Islet precursor cell (in vitro differentiated cells): ENCODE data around the gene SGCE.

ENCODE experiments used
- DNase-seq: peaks from one replicate; pipeline ENCODE4 v3.0.0-alpha.2; 2018

SGCE gene

DNA sequence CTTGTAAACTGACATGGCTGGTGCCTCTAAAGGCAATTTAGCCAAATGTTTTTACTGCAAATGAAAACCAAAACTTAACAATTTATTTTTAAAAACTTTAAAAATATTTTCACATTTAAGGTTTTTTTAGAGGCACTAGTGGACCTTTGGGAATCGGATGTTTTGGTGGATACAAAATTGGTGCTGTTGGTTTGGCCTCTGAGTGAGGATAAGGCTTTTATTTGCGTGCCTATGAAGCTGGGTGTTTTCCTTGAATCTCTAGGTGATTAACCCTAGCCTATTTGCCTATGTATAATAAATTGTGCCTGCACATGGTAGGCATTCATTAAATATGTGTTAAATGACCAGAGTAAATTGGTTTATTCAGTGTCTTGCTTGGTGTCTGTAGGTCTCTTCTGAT is 2.9 kb upstream of the SGCE start:
- DNase-seq, result no peak

DNA sequence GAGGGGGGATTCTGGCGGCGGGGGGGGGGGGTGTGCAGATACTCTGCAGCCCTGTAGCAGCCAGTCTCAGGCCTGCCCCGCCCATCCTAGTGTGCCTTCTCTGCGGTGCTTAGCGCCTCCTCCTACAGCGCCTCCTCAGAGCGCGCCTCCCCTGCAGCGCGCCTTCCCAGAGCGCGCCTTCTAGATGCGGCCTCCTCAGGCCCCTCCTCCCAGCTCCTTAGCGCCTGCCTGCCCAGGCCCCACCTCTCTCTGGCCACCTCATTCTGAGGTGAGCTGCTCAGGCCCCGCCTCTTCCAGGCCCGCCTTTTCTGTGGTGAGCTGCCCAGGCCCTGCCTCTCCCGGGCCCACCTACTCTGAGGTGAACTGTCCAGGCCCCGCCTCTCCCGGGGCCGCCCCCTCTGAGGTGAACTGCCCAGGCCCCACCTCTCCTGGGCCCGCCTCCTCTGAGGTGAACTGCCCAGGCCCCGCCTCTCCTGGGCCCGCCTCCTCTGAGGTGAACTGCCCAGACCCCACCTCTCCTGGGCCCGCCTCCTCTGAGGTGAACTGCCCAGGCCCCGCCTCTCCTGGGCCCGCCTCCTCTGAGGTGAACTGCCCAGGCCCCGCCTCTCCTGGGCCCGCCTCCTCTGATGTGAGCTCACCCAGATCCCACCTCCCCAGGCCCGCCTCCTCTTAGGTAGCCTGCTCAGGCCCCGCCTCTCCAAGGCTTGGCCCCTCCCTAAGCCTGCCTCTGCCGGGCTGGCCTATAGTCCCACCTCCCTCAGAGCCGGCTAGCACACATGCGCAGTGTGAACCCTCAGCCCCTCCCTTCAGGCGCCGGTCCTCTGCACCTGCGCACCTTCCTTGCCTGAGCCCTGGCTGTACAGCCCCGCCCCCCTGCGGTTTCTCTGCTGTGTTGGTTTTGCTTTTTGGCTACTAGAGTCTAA is 2.1 kb upstream of the SGCE start:
- DNase-seq, result peak; percentile 99

DNA sequence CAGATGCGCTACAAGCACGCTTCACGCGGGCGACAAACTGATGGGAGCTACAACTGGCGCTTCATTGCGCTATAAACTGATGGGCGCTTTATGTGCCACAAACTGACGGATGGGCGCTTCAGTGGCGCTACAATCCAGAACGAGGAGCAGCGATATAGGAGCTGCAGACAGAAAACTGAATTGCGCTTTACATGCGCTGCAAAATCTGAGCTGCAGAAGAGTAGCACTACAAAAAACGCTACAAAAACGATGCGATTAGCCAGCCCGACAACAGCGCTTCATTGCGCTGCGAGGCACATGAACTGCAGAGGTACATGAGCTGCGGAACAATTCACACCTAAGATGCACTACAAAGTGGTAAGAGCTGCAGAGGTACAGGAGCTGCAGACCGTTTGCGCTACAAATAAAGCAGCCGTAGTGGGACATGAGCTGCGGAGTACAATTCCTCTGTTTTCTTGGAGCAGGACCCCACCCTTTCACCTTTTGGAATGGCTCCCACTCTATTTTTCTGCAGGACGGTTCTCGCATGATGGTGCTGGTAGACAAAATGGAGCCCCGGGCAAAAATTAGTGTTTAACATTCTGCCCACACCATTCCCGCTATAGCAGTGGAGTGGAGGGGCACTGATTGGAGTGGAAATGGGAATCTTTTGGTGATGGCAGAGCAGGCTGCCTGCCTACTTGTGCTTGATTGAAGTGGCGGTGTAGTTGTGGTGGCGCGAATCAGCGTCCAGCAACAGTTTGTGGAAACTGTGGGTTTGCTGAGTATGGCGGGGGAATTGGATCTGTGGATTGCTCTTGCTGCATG is 1.2 kb upstream of the SGCE start:
- DNase-seq, result peak; percentile 56

DNA sequence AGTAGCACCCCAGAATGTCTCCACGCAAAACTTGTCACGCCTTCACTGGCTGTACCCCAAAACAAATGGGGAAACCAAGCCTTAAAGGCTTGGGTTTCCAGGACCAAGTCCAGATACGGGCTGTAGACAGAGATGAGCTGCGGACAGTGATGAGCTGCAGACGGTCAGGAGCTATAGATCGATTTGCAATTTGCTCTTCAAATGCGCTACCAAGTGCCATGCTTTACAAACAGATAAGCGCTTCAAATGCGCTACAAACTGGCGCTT is 658 bp upstream of the SGCE start:
- DNase-seq, result no peak

DNA sequence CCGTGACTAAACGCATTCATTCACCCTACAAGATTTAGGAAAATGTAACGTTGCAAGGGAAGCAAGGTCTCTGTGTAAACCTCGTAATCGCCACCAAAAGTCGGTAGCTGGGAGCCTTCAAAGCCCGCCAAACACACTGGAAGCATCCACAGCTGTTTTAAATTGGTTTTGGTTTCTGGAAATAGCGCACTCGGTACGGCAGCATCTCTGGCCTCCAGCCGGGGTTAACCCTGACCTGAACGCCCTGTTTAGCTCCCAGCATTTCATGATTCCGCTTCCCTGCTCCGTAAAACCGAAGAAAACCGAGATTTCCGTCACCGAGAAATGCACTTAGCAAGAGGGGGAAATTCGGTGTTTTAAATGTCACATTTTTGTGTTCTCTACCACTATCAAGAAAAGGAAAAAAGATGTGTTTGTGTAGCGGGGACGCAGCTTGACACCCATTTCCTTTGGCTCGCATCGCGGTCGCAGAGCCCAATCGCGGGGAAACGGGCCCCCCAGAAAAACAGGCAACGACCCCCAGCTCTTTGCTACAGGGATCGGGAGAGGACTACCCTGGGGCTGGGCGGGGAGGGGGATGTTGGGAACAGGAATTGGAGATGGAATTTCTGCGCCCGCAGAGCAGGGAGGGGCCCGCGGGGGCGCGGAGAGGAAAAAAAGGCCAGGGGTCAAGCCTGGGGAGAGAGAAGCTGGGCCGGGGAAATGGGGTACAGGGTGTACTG is 646 bp downstream of the SGCE start:
- peak; percentile 61 for DNase-seq

DNA sequence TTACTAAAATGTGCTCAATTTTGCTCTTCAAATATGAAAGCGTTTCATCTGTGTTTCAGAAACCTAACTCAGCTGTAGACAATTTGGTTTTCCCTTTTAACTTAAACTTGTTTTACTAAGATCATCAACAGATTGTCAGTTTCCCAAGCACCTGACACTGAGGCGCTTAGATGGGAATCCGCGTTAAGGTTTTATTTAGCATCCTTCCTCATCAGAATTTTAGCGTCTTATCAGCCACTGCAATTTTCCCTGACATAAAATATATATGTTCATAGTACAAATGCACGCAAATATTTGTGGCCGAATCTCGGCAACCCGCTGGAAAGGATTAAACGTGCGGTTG is 1.2 kb downstream of the SGCE start:
- DNase-seq, result no peak

DNA sequence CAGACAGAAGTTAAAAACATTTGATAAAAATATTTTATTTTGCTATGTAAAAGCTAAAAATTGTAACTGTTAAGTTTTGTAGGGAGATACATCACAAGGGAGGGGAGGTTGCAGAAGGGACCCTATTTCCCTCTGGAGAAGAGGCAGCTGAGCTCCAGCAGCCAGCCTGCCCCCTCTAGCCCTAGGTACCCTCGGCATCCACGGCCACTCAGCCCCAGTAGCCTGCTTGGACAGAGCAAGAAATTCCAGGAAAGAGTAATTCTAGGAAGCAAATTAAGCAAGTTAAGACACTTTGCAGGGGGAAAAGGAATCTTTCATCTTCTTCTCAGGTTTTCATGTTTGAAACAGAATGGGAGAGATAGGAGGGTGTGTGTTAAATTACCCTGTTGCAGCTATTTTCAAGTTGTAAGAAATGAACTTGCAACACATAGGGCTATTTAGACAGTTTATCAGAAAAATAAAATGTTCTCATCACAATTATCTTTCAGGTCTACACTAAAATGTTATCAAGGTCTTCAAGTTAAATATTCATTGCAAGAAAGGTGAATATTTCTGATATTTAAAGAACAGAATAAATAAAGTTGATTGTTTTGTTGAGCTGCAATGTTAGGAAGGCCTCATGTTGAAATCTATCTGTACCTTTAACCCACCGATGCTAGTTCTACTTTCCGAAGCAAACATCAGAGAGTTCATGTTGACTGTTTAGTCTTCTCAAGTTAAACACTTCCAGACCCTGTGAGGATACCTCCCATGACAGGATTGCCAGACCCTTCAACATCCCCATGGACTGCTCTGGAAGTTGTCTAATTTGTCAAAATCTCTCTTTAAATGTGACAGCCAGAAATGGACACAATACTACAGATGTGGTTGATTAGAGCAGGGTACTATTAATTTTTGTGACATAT is 5.5 kb downstream of the SGCE start:
- no peak for DNase-seq

DNA sequence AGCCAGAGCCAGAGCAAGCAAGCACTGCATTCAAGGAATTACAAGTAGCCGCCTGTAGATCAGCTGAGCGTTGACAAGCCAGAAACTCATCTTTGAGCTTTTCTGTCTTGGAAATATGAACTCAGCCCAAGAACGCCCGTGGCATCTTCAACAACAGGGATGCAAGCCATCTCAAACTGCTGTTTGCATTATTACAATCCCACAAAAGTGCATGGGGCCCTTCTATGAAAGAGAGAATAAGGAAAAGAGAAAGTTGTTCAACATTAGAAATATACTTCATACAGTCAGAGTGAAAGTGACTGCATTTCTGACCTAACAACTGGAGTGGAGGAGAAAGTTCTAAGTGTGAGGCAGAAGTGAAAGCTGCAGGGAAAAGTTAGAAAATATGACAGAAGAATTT is 6.5 kb downstream of the SGCE start:
- no peak for DNase-seq

DNA sequence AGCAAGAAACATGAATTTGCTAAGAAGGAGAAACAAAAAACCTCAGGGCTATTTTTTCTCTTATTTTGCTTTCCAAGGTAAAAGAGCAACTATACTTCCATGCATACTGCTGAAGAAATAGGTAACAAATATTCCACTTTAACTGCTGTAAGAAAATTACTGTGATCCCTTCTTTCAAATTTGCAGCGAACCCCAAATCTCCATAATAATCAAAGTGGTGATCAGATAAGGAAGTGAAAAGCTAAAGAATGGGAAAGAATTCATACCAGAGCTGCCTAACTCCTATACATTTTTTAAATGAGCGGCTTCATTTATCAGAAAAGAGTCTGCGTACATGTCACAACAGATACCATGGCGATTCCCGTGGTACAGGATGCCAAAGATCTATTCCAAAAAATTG is 7.2 kb downstream of the SGCE start:
- DNase-seq, result no peak

DNA sequence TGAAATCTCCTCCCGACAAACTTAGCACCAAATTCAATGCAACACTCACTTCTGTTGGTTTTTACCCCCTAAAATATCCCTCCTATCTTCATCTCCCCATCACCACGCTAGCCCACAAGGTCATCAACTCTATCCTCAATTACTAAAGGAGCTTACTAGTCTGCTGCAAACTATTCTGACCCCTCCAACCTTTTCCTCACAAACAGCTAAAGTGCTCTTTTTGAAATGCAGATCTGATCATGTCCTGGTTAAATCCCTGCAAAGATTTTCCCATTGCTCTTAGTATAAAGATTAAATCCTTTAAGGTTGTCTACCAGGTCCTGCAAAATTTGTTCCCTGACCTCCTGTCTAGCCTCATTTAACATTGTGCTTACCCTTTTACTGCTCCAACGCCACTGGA is 8.6 kb downstream of the SGCE start:
- no peak for DNase-seq

DNA sequence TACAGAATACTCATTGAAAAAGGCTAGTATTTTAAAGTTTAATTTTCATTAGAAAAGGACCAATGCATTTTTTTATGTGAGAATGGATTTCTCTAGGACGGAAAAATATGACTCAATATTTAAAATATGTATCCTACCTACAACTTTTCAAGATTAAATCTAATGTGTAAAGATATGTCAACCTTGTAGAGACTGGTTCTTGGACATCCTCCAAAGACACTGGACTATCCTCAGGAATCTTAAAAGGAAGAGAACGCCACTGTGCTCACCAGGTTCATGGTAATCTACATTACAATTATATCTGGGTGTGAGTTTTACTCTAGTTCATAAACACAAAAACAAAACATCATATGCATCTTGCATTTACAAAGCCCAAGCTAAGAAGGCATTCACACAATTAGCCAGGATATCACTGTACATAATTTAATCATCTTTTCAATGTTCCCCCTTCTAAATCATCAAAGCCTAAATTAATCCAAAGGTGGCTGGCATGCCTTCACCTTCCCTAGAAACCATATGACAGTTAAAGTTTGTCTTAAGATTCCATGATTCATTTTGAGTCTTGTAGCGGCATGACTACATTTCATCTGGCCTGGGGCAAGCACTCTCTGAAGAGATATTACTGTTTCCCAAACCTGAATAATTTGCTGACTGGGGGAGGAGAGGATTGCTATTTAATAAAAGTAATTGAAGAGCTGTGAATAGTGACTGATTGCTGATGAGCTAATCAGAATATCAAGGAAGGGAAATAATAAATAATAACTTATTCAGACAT is 12.0 kb downstream of the SGCE start:
- DNase-seq, result no peak

DNA sequence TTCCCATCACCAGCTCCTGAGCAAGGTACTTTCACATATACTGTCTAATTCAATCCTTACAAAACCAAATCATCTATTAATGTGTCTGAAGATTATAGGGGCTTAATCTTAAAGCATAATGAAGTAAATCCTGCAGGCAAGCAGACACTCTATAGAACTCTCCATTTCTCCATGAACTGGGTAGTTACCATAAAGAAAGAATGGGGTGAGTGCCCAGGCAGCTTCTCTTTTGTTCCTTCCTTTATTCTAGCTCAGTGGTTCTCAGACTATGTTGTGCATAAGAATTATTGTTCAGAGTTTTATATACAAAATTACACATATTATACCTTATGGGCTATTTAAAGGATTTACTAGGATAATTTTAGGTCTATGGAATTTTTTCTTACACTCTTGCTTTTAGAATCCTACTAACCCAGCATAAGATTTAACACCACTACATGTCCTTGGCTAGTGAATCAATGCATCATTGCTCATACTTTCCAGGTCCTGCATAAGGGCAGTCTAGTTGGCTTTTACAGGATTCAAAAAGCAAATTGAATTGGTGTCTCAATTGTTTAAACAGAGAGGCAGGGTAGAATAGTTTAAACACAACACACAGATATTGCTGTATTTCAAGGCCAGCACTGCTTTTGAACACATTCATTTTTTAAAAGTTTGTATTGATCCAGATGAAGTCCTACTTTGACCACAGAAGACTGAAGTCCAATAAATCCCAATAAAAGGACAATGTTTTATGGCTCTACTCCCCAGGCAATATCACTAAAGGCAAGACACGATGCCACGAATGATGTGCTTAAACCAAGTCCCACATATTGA is 12.9 kb downstream of the SGCE start:
- no peak for DNase-seq

DNA sequence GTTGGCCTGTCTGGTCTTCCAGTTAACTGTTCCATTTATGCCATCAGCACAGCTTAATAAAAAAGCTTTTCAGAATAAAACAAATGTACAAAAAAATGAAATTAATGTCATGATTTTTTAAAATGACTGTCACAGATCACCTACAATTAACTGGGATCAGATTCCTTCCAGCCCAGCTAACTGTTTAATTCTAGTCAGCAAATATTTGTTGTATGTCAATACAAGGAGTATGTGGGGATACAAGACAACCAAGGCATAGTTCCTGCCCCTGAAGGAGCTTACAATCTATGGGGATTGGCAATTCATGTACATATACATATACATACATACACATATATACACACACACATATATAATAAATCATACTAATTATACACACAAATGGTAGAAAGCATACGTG is 16.5 kb downstream of the SGCE start:
- no peak for DNase-seq

DNA sequence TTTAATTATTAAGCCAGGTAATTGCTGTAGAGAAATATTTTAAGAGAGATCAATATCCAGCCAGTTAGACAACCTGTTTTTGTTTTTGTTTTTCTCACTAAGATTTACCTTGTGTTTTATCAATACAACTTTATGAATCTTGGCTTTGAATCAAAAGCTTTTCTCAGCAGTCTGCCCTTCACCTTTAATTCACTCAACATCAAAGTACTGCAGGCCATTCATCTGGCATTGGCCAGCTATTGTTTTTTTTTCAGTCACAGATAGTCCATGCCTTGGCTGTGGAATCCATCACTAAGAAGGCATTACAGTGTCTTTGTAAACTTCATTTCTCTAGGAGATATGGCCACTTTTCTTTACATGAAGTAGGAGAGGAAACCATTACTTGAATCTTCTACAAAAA is 20.2 kb downstream of the SGCE start:
- no peak for DNase-seq

DNA sequence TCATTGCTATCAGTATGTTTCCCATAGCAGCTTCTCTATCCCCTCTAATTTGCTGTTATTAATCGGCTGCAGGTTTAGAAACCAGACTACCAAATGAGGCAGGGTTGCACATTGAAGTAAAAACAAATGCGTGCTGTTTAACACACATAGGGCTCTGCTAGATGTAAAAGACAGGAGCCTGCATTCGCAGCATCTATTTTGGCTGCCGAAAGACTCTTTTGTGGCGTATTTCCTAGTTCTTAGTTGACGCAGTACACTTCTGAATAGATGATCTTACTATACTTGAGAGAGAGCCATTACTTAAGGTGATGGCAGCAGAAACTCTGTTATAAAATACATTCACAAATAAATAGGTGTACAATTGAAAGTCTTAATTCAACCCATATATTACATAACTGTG is 21.4 kb downstream of the SGCE start:
- DNase-seq, result no peak

DNA sequence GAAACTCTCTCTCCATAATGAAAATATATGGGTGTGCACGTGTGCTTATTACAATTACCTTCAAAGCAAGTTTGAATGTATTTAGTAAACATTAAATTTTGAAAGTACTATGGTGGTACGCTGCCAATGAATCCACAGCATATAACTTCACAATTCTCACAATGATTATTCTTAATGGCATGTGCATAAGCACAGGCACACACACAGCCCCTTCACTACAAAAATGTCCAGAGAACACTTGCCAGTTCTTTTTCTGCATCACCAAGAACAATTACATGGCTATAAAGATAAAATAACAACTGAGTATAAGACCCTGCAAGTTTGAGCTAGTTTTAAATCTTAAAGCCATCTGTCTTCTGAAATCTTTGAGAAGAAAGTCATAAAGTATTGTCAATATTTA is 22.2 kb downstream of the SGCE start:
- DNase-seq, result no peak

DNA sequence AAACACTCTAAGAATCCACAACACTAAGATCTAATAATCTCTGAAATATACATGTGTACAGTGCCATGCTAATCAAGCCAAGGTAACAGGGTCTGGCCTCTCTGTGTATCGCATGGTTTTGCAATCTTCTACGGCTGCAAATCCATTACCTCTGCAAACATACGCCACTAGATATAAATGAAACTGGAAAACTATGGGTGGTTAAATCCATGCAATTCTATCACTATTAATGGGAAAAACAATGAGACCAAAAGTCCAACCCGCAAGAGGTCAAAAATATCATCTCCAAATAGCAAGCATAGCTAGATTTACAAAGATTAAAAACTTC is 23.0 kb downstream of the SGCE start:
- DNase-seq, result no peak

DNA sequence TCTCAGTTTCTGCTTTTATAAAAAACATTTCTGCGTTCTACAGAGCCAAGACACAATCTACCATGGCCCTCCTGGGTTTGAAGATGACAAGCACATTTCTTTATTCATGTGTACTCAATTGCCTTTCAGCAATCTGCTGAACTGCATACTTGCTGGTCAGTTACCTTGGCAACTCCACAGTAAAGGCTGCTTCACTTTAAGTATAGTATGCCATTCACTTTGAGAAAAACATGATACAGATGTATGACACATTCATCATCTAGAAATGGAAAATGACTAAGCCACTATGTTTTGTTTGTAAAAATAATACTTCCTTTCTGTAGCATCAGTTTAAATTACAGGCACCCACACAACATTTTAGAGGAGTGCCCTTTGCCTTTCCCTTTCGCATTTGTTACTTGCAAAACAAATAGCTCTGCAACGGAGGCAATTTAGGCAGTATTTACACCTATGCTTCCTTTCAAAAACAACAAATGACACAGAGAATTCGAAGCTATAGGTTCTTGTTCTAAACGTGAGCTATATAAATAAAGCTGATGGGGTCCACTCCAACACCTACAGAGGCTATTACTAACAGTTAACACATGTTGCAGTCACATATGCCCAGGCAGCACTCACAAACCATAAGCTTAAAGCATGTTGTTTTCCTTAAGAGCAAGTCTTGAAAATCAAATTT is 23.5 kb downstream of the SGCE start:
- DNase-seq, result no peak

DNA sequence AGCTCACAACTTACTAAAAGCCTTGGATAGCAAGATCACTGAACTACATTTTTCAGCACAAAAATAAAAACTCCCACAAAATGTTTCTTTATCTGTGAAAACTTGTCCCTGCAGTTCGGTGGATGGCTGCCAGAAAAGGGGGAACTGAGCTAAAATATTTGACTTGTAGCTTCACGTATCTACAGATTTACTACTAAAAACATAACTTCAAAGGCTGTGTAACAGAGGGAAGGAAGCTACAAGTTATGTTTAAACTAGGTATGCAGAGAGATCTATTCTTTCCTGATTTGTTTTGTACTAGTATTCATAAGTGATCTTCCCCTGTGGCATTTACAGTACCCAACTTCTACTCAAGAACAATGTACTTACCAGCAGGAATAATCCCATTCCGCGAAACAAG is 25.1 kb downstream of the SGCE start:
- DNase-seq, result no peak

DNA sequence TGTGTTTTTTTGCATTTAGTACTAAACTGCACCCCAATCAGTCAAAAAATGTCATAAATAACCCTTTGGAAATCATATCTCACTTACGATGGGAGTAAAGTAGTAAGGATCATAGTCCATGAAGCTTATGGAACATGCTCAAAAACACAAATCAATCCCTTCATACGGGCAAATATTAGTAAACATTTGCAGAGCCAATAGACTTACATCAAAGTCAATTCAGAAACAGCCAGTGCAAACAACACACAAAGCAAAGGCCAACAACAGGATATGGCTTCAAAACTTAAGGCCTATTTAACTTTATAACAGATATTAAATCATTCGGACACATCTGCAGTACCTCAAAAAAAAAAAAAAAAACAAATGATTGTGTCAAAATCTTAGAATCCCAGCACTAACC is 32.1 kb downstream of the SGCE start:
- DNase-seq, result no peak

DNA sequence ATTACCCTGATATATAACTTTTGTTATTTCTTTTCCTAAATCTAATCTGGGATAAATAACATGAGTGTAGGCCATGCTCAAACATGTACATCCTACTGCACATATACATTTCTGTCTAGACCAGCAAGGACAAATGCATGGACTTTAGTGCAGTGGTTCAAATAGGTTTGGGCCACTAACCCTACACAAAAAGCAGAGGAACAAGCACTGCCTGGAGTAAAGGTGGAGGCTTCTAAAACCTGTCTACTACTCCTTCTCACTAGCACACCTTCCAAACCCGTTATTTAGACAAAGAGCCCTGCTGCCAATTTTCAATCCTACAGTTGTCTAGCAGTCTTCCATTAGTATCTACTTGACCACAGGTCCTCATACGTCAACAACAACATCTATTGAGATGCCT is 34.8 kb downstream of the SGCE start:
- no peak for DNase-seq
